Caki2 (cell line): Measurements from ENCODE around the gene MBTPS1. TPM values are rescaled to one million over a fixed set of nuclear protein-coding genes. Genes with fewer than 3 reads are reported as not detected.

Source experiments
- DNase-seq: peaks from one replicate; pipeline ENCODE4 v3.0.0-alpha.2; 2015; ENCODE audit warnings: low read depth
- in situ Hi-C: cut with HindIII; loops from 2 replicates; pipeline ENCODE4 v1.10.0; 2016; ENCODE audit warnings: low sequenced_read_pairs, low pct_unique_long_range_greater_than_20kb, mixed read lengths
- total RNA-seq: library from RNA; depleted of rRNA; stranded (reverse); fragments of >200 nt; shearing (Covaris generic); gene quantifications from 2 replicates; pipeline ENCODE4 v1.2.3, GENCODE V29; 2014; ENCODE audit warnings: low replicate concordance

MBTPS1 gene
- total RNA-seq, 1 experiment from 2014 or later: 103 TPM

GRCh38 chr16:84033251-84034195, 83.2 kb downstream of the MBTPS1 start:
- in situ Hi-C loops: no loop called here
- DNase-seq: no peak

GRCh38 chr16:84032458-84033178, 84.1 kb downstream of the MBTPS1 start:
- DNase-seq: no peak
- in situ Hi-C loops: no loop called here

- no peak for DNase-seq
- in situ Hi-C loops: no loop called here
Observed at GRCh38 chr16:84031556-84031955, 85.2 kb downstream of the MBTPS1 start.

GRCh38 chr16:84029297-84030047, 87.3 kb downstream of the MBTPS1 start:
- in situ Hi-C loops: no loop called here
- no peak for DNase-seq

- DNase-seq: no peak
- in situ Hi-C loops: no loop called here
Observed at GRCh38 chr16:84027625-84028024, 89.1 kb downstream of the MBTPS1 start.

- DNase-seq: no peak
- in situ Hi-C loops: no loop called here
Observed at GRCh38 chr16:84026606-84027005, 90.1 kb downstream of the MBTPS1 start.

GRCh38 chr16:84024854-84025253, 91.9 kb downstream of the MBTPS1 start:
- in situ Hi-C loops: no loop called here
- DNase-seq: peak; percentile 51

- in situ Hi-C loops: no loop called here
- no peak for DNase-seq
Observed at GRCh38 chr16:84022644-84023043, 94.1 kb downstream of the MBTPS1 start.

- in situ Hi-C loops: no loop called here
- no peak for DNase-seq
Observed at GRCh38 chr16:84021488-84021887, 95.3 kb downstream of the MBTPS1 start.

GRCh38 chr16:84020353-84020752, 96.4 kb downstream of the MBTPS1 start:
- no peak for DNase-seq
- in situ Hi-C loops: no loop called here

- no peak for DNase-seq
- in situ Hi-C loops: no loop called here
Observed at GRCh38 chr16:84018710-84019109, 98.0 kb downstream of the MBTPS1 start.

GRCh38 chr16:84016477-84016876, 100.3 kb downstream of the MBTPS1 start:
- no peak for DNase-seq
- in situ Hi-C loops: no loop called here

GRCh38 chr16:84015399-84015798, 101.3 kb downstream of the MBTPS1 start:
- in situ Hi-C loops: no loop called here
- DNase-seq: no peak

- DNase-seq: no peak
- in situ Hi-C loops: no loop called here
Observed at GRCh38 chr16:84014570-84015327, 102.0 kb downstream of the MBTPS1 start.

- peak; percentile 100 for DNase-seq
- in situ Hi-C loops: no loop called here
Observed at GRCh38 chr16:84013787-84014569, 102.8 kb downstream of the MBTPS1 start.

- DNase-seq: no peak
- in situ Hi-C loops: no loop called here
Observed at GRCh38 chr16:84009282-84009681, 107.5 kb downstream of the MBTPS1 start.

- DNase-seq: no peak
Observed at GRCh38 chr16:84007965-84008364, 108.8 kb downstream of the MBTPS1 start.

More at GRCh38 chr16:84007965-84008364, 108.8 kb downstream of the MBTPS1 start:
- in situ Hi-C loops: no loop called here
